ENCODE results near the gene CORO6.

DNA sequence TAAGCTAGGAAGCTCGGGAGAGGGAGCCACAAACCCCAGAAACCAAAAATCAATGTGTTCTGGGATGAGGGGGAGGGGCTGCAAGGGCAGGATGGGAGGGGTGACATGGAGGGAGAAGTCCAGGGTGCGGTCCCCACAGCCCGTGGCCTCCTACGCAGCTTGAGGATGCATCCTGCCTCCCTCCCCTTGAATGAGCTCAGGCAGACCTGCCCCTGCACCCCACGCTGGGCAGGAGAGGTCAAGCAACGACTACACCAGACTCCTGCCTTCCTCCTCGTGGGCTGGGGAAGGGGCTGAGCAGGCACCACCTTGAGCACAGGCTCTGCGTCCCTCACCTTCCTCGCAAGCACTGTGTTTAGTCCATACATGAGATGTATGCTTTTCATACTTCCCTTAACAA lies 25.9 kb downstream of the CORO6 start:
- TF ChIP-seq, protein P1, sequence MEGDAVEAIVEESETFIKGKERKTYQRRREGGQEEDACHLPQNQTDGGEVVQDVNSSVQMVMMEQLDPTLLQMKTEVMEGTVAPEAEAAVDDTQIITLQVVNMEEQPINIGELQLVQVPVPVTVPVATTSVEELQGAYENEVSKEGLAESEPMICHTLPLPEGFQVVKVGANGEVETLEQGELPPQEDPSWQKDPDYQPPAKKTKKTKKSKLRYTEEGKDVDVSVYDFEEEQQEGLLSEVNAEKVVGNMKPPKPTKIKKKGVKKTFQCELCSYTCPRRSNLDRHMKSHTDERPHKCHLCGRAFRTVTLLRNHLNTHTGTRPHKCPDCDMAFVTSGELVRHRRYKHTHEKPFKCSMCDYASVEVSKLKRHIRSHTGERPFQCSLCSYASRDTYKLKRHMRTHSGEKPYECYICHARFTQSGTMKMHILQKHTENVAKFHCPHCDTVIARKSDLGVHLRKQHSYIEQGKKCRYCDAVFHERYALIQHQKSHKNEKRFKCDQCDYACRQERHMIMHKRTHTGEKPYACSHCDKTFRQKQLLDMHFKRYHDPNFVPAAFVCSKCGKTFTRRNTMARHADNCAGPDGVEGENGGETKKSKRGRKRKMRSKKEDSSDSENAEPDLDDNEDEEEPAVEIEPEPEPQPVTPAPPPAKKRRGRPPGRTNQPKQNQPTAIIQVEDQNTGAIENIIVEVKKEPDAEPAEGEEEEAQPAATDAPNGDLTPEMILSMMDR (conservative IDR thresholded peaks at IDR 0.05), result no peak
- no peak for TF ChIP-seq EZH2 (IDR thresholded peaks at IDR 0.05; ENCODE audit: low read depth)
